Activated CD4-positive, alpha-beta T cell treated with anti-CD3 and anti-CD28 coated beads for 36 hours (primary cell): ENCODE measurements around the gene FARS2. TPM values are rescaled to one million over a fixed set of nuclear protein-coding genes. Genes with fewer than 3 reads are reported as not detected.

Experiments used
- ATAC-seq: fragments of 200-7000 bp; cut with Tn5 transposase; one replicate; pipeline ENCODE4 v1.10.0; 2021; ENCODE audit warnings: mild to moderate bottlenecking, moderate library complexity
- CTCF ChIA-PET: fragments of 350-600 bp; sonication (Branson Sonifier 250); formaldehyde crosslinking; loops from one replicate; lab custom pipeline; 2021; ENCODE audit warnings: antibody characterized with exemption; lab: Charles Lee
- POLR2A ChIA-PET: fragments of 350-600 bp; sonication (Branson Sonifier 250); formaldehyde crosslinking; loops from one replicate; lab custom pipeline; 2021; ENCODE audit warnings: antibody characterized with exemption, inconsistent platforms; lab: Charles Lee
- DNase-seq: peaks from one replicate; pipeline ENCODE4 v3.0.0-alpha.2; 2020
- H3K27ac Mint-ChIP-seq: one replicate; pipeline ENCODE4 v1.8.0; 2021; ENCODE audit warnings: mixed read lengths
- H3K27me3 Mint-ChIP-seq: one replicate; pipeline ENCODE4 v1.8.0; 2021; ENCODE audit warnings: mixed read lengths
- H3K36me3 Mint-ChIP-seq: one replicate; pipeline ENCODE4 v1.8.0; 2021; ENCODE audit warnings: low read depth, mixed read lengths
- H3K4me1 Mint-ChIP-seq: one replicate; pipeline ENCODE4 v1.8.0; 2021; ENCODE audit warnings: mixed read lengths
- H3K4me3 Mint-ChIP-seq: one replicate; pipeline ENCODE4 v1.8.0; 2021; ENCODE audit warnings: mild to moderate bottlenecking, moderate library complexity, mixed read lengths
- H3K9me3 Mint-ChIP-seq: one replicate; pipeline ENCODE4 v1.8.0; 2021; ENCODE audit warnings: low read depth, mixed read lengths
- intact Hi-C, 2 experiments: fragments of 100-400 bp; cut with DNase I in 1 of 2; cut with micrococcal nuclease in 1 of 2; formaldehyde crosslinking; loops; one replicate each; pipeline versions ENCODE4 v1.14.2 to v1.15.1; 2022 to 2024; cut with DNase I, micrococcal nuclease
- total RNA-seq, 2 experiments: library from RNA; stranded (reverse); gene quantifications; one replicate each; pipeline ENCODE4 v1.2.3, GENCODE V29; 2021

The FARS2 gene
- total RNA-seq, 2 experiments from 2014 or later: 17.6 to 18.4 TPM

DNA sequence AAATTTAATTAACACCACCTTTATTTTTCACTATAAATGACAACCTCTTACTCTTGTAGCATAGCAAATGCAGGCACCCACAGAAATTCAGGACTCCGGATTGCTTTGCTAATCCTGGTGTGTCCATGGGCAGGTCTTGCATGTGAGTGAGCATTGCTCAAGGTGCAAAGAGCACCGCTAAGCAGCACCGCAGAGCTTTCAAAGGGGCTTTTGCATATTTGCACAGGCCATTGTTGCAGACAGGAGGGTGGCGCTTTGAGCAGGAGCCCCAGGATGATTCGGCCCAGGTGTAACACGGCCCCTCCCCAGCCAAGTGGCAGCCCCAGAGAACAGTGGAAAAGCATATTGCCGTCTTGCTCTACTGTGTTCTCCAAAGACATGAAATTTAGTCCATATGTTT lies 452.2 kb downstream of the FARS2 start:
- Mint-ChIP-seq H3K4me1 (no peaks in the 10 kb centered on the region), H3K36me3 (peaks cover 16% of the 10 kb centered on the region), H3K27me3 (no peaks in the 10 kb centered on the region), H3K27ac (no peak overlapping the region), H3K9me3 (peaks cover 12% of the 10 kb centered on the region), H3K4me3 (no peak overlapping the region)
- ChIA-PET POLR2A (no interaction called here), CTCF (interaction anchor here (1.0 kb wide), 1 partner anchor 10 kb away, joined by 3 read pairs; no protein-coding TSS in a partner anchor)
- ATAC-seq: no peak
- intact Hi-C loops: no loop called here
- no peak for DNase-seq

DNA sequence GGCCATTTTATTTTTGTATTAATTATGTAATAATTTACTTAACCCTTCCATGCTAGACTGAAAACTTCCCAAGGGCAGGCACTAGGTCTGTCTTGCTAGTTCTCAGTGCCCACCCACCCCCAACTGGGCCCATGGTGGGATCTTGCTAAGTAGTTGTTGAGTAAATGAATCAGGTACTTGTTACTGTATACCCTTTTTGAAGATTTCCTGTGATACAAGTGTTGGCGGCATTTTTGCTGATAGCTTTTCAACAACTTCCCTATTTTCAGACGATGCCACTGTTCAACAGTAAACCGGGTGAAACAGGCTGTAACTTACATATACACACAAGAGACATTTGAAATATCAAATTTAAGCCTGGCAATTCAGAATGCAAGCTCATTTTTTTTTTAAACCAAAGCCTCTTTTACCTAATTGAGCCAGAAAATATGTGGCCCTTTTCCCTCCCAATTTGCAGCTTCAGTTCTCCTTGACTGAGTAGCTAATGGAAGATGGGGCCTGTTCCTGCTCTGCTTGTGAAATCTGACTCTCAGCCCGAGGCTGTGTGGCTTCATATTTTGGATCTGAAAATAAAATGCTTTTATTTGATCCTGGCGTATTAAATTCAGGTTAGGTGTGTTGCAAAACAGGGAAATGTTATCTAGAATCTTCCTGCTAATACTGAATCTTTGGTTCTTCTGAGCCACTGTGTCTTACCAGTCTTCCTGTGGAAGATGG lies 457.1 kb downstream of the FARS2 start:
- peaks cover 12% of the 10 kb centered on the region for H3K9me3 Mint-ChIP-seq
- ChIA-PET POLR2A (no interaction called here), CTCF (no interaction called here)
- no peaks in the 10 kb centered on the region for H3K27me3 Mint-ChIP-seq
- no peak for ATAC-seq
- no peak overlapping the region for H3K4me3 Mint-ChIP-seq
- H3K27ac Mint-ChIP-seq: no peak overlapping the region
- intact Hi-C loops: no loop called here
- peaks cover 17% of the 10 kb centered on the region for H3K36me3 Mint-ChIP-seq
- peaks cover under 1% of the 10 kb centered on the region for H3K4me1 Mint-ChIP-seq
- DNase-seq: no peak

DNA sequence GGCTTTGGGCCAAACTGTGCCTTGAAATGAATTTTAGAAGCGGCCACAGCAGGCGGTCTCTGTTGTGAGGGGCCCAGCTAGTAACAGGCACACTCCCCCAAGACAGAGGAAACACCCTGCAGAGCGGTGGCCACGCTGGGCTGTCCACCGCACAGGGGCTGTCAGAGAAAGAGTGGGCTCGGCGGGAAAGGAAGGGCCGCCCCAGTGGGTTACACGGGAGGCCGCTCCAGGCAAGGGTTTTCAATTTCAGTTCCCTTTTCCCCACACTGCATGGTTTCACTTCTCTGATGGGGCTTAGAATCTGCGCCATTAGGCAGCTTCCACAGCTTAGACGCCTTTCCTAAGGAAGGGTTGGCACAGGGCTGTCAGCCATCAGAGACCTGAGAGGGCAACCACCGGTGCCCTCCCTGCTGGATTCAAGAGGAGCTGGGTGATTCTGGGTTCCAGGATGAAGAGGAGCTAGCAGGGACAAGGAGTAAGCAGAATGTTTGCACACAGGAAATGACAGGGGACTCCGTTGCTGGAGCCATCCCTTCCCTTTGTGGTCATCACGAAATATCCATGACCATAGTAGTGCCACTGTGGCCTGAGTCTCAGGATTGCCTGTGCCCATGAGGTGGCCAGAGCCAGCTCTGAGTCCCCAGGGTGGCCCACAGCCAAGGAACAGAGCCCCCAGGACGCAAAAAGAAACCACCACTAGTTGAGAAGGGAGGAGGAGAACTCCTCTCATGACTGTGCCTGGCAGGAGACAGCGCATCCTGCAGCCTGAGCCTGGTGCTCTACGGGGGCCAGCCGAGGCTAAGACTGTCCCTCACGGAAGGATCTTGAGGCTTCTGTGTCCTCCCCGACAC lies 462.8 kb downstream of the FARS2 start:
- no peak overlapping the region for H3K4me3 Mint-ChIP-seq
- ATAC-seq (no peak), DNase-seq (no peak)
- intact Hi-C loops: no loop called here
- ChIA-PET CTCF (interaction anchor here (1.7 kb wide), 1 partner anchor 12 kb away, joined by 4 read pairs; no protein-coding TSS in a partner anchor), POLR2A (no interaction called here)
- H3K9me3 Mint-ChIP-seq: no peaks in the 10 kb centered on the region
- H3K27me3 Mint-ChIP-seq: no peaks in the 10 kb centered on the region
- peak overlapping the region; percentile 10 for H3K27ac Mint-ChIP-seq
- no peaks in the 10 kb centered on the region for H3K36me3 Mint-ChIP-seq
- H3K4me1 Mint-ChIP-seq: peaks cover 2% of the 10 kb centered on the region

DNA sequence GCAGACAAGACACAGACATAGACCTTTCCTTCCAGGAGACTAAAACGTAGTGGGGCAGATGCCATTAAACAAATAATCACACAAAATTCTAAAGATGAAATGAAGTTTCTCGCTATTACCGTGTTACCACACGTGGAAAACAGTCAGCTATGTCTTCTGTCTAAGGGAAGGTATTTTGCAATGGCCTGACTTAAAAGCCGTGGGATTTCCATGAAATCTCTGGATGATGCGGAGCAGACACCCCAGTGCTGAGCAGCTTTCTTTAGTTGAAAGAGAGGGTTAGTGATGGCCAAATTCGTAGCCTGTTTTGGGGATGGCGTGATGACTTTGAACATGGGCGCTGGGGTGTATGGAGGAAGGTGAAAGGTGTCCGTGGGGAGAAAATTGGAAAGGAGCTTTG lies 463.6 kb downstream of the FARS2 start:
- DNase-seq (no peak), ATAC-seq (no peak)
- peaks cover 2% of the 10 kb centered on the region for H3K4me1 Mint-ChIP-seq
- no peak overlapping the region for H3K4me3 Mint-ChIP-seq
- H3K9me3 Mint-ChIP-seq: no peaks in the 10 kb centered on the region
- POLR2A ChIA-PET: no interaction called here
- H3K27ac Mint-ChIP-seq: no peak overlapping the region
- H3K27me3 Mint-ChIP-seq: no peaks in the 10 kb centered on the region
- intact Hi-C loops: no loop called here
- CTCF ChIA-PET: no interaction called here
- no peaks in the 10 kb centered on the region for H3K36me3 Mint-ChIP-seq

DNA sequence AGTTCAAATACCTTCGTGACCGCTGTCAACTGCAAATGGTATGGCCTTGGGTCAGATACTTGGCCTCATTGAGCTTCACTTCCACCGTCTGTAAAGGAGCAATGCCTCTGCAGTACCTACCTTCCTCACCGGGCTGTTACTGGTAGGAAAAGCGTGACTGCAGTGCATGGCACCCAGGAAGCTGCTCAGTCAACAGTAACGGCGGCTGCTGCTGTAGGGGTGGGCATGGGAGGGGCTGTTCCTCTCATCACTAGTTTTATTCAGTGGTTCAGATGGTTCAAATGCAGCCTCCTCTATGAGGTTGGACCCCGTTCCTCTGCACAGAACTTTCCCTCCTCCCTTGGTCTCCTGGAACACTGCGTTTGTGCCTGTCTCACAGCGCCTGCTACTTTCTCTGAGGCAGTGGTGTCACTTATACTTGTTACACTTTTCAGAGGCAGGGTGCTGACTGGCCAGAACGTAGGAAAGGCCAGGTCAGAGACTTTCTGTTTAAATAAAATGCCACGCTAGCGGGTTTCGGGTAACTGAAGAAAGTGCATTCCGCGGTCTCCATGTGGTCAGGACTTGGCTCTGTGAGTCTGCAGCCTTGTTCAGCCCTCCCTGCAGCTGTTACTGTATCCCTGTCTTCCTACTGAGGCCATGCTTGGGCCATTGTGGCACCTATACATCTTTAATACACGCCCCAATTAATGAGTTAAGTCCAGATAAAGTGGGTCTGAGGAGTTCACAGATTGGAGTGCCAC lies 465.8 kb downstream of the FARS2 start:
- POLR2A ChIA-PET: no interaction called here
- no peak overlapping the region for H3K27ac Mint-ChIP-seq
- DNase-seq: no peak
- peaks cover 2% of the 10 kb centered on the region for H3K4me1 Mint-ChIP-seq
- H3K27me3 Mint-ChIP-seq: no peaks in the 10 kb centered on the region
- no peak overlapping the region for H3K4me3 Mint-ChIP-seq
- no peak for ATAC-seq
- no peaks in the 10 kb centered on the region for H3K9me3 Mint-ChIP-seq
- intact Hi-C loops: no loop called here
- CTCF ChIA-PET: no interaction called here
- H3K36me3 Mint-ChIP-seq: no peaks in the 10 kb centered on the region

DNA sequence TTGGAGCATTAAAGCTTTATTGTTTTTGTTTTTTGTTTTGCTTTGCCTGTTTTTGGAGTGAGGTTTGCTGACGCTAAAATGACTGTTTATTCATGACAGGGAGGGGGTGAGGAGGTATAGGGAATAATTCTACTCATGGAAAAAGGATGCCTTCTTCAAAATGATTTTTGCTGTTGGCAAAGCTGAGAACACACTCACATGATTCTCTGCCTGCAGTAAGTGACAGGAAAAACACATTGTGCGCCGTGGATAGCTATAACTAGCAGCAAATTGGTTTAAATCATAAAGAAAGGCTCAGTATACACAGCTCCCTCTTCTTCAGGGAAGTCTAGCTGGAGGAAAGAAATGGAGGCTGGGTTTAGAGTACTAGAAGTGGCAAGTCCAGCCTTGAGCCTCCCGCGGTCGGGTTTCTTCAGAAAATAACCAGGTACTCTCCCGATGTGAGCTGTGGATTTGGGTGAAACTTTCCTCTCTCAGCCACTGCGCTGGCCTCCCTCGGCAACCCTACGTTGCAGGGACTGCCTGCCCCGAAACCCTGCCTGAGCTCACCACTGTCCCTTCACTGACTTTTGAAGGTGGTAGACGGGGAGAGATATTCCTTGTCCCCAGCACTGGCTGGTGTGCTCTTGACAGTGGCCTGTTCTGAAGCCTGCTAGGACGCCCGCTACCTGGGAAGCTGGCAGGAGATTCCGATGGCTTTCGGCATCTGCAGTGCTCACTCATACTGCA lies 467.2 kb downstream of the FARS2 start:
- Mint-ChIP-seq H3K4me3 (no peak overlapping the region), H3K27ac (no peak overlapping the region), H3K36me3 (no peaks in the 10 kb centered on the region), H3K9me3 (no peaks in the 10 kb centered on the region), H3K4me1 (peaks cover under 1% of the 10 kb centered on the region), H3K27me3 (no peaks in the 10 kb centered on the region)
- ChIA-PET POLR2A (no interaction called here), CTCF (interaction anchor here (1.0 kb wide), 1 partner anchor 26 kb away, joined by 3 read pairs; no protein-coding TSS in a partner anchor)
- ATAC-seq (no peak), DNase-seq (no peak)
- intact Hi-C loops: no loop called here

DNA sequence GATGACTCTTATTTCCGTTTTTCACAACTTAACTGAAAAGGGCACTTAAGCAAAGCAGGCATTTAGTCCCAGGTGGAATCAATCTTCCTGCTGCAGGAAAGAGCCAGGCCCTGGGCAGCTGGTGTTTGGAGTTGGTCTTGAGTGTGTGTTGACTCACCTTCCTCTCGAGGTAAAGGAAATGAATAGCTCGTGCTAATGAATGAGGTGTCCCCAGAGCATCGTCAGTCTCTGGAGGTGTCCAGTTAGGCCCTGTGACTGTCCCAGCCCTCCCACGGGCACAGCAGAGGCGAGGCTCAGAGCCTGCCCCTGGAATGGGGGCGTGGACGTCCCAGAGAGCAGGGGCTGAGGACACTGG lies 467.7 kb downstream of the FARS2 start:
- ChIA-PET CTCF (interaction anchor here (1.0 kb wide), 1 partner anchor 25 kb away, joined by 3 read pairs; no protein-coding TSS in a partner anchor), POLR2A (no interaction called here)
- DNase-seq (no peak), ATAC-seq (no peak)
- H3K27me3 Mint-ChIP-seq: no peaks in the 10 kb centered on the region
- no peak overlapping the region for H3K27ac Mint-ChIP-seq
- no peaks in the 10 kb centered on the region for H3K4me1 Mint-ChIP-seq
- intact Hi-C loops: no loop called here
- no peaks in the 10 kb centered on the region for H3K36me3 Mint-ChIP-seq
- H3K9me3 Mint-ChIP-seq: no peaks in the 10 kb centered on the region
- no peak overlapping the region for H3K4me3 Mint-ChIP-seq

DNA sequence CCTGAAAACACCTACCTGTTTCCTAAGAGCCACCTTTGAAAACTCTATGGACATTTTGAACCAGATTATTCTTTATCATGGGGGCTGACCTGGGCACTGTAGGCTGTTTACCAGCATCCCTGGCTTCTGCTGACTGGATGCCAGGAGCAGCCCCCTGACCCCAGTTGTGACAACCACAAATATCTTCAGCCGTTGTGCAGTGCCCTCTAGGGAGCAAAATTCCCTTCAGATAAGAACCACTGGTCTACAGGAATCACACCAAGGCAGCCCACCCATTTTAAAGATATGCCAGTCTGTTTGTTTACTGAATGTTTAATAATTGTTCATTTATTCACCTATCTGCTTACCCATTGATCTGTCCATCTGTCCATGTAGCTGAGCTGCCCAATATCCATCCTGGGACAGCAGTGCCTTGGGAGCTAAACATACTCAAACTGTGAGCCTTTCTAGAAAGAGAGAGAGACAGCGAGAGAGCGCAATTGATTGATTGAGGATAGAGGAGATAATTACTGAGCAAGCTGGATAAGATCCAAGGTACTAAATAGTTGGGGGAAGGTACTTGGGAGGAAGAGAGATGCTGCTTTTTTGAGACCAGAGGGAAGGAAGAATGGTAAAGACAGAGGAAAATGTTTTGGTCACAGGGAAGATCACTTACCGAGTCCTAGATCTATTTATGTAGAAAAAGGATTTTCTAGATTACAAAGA lies 468.7 kb downstream of the FARS2 start:
- Mint-ChIP-seq H3K9me3 (no peaks in the 10 kb centered on the region), H3K4me1 (no peaks in the 10 kb centered on the region), H3K27me3 (no peaks in the 10 kb centered on the region), H3K27ac (no peak overlapping the region), H3K36me3 (no peaks in the 10 kb centered on the region), H3K4me3 (no peak overlapping the region)
- DNase-seq (no peak), ATAC-seq (no peak)
- ChIA-PET POLR2A (no interaction called here), CTCF (no interaction called here)
- intact Hi-C loops: no loop called here

DNA sequence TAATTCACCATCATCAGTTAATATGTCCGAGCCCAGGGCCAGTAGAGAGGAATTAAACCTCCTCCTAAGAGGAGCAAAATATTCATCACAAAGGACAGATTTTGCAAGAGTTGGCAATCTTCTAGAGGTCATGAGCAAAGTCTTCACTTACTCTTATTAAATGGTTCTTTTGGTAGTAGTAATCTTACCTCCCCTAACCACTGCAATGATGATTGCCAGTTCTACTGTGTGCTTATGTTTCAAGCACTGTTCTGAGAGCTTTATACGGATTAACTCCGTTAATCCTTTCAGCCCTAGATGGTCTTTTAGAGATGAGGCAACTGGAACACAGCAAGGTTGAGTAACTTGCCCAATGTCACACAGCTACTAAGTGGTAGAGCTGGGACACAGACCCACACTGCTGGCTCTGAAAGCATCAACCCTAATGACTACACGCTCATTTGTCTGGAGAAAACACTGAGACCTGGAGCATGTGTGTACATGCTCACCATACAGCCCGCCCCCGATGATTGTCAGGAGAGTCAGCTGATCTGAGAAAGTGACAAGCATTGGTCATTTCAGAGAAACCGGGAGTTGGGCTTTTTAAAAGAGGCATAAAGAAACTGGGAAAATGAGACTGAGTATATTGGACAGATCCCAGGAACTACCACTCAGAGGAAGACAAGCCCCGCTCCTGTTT lies 469.4 kb downstream of the FARS2 start:
- ChIA-PET POLR2A (no interaction called here), CTCF (no interaction called here)
- Mint-ChIP-seq H3K9me3 (no peaks in the 10 kb centered on the region), H3K4me1 (no peaks in the 10 kb centered on the region), H3K36me3 (no peaks in the 10 kb centered on the region), H3K27ac (no peak overlapping the region), H3K27me3 (no peaks in the 10 kb centered on the region), H3K4me3 (no peak overlapping the region)
- DNase-seq (no peak), ATAC-seq (no peak)
- intact Hi-C loops: no loop called here

DNA sequence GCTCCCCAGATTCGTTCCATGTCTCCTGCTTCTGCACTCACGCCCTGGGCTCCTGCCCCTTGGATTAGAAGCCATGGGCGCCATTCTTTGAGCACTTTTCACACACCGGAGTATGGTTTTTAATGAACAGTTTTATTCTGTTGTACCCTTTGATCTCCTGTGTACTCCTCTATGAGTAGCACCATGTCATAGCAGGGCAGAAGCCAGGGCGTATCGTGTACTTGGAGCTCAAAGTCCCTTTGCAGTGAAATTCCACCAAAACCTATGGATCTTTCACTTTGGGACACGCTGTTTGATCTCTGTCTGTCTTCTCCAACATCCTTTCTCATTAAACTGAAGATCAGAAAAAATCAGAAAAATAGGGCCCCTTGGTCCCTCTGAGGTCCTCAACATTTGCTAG lies 470.1 kb downstream of the FARS2 start:
- Mint-ChIP-seq H3K9me3 (no peaks in the 10 kb centered on the region), H3K27me3 (no peaks in the 10 kb centered on the region), H3K36me3 (no peaks in the 10 kb centered on the region), H3K4me1 (no peaks in the 10 kb centered on the region), H3K4me3 (no peak overlapping the region), H3K27ac (no peak overlapping the region)
- POLR2A ChIA-PET: no interaction called here
- DNase-seq: no peak
- CTCF ChIA-PET: no interaction called here
- ATAC-seq: no peak
- intact Hi-C loops: no loop called here
